SU-DHL-6 (cell line): ENCODE results near the gene ESR1.
"Not testable (repeated sequence)": the region's sequence is repeated elsewhere in the genome, so short reads cannot be mapped to it uniquely, and the experiment has no call there.

ENCODE experiments used
- H2AFZ ChIP-seq: fragments of 200-600 bp; sonication (generic); 2 replicates; pipeline ENCODE4 v1.6.1; 2014; ENCODE audit warnings: low read depth, mild to moderate bottlenecking, moderate library complexity, mixed read lengths, antibody characterized with exemption, low read length; ENCODE audit not compliant: severe bottlenecking
- H3F3A ChIP-seq: fragments of 200-600 bp; shearing (Covaris generic); 2 replicates; pipeline ENCODE4 v1.6.0; 2016; ENCODE audit warnings: antibody characterized with exemption, mild to moderate bottlenecking; ENCODE audit not compliant: insufficient read depth
- H3K27ac ChIP-seq: fragments of 200-600 bp; sonication (generic); 2 replicates; pipeline ENCODE4 v1.5.1; 2016; ENCODE audit warnings: low read depth, mild to moderate bottlenecking, low read length, moderate library complexity, mixed read lengths
- H3K27me3 ChIP-seq: fragments of 200-600 bp; sonication (generic), shearing (Covaris generic); 2 replicates; pipeline ENCODE4 v1.6.0; 2014; ENCODE audit warnings: mild to moderate bottlenecking, low read length
- H3K36me3 ChIP-seq: fragments of 200-600 bp; sonication (generic); 2 replicates; pipeline ENCODE4 v1.6.1; 2014; ENCODE audit warnings: mild to moderate bottlenecking, low read length, mixed read lengths
- H3K4me2 ChIP-seq: fragments of 300-600, 200-600 bp; shearing (Covaris generic), sonication (generic); 2 replicates; pipeline ENCODE4 v1.6.0; 2014; ENCODE audit warnings: low read length, low read depth, mild to moderate bottlenecking; ENCODE audit not compliant: poor library complexity, severe bottlenecking
- H3K4me3 ChIP-seq: fragments of 200-600 bp; sonication (generic); 2 replicates; pipeline ENCODE4 v1.5.1; 2014; ENCODE audit warnings: antibody characterized with exemption, low read length, mild to moderate bottlenecking, mixed read lengths; ENCODE audit not compliant: insufficient read depth, poor library complexity, severe bottlenecking
- H3K79me2 ChIP-seq: fragments of 200-600 bp; sonication (generic); 2 replicates; pipeline ENCODE4 v1.6.1; 2014; ENCODE audit warnings: mild to moderate bottlenecking, low read length, moderate library complexity; ENCODE audit not compliant: insufficient read depth
- H3K9ac ChIP-seq: fragments of 200-600 bp; sonication (generic); 2 replicates; pipeline ENCODE4 v1.7.0; 2014; ENCODE audit warnings: mild to moderate bottlenecking, low read length
- H3K9me2 ChIP-seq: fragments of 200-600 bp; sonication (generic); replicated peaks from 2 replicates; pipeline ENCODE4 v1.6.1; 2014; ENCODE audit warnings: low read length; ENCODE audit not compliant: insufficient read depth
- H3K9me3 ChIP-seq: fragments of 200-600 bp; sonication (generic); 2 replicates; pipeline ENCODE4 v1.6.1; 2014; ENCODE audit warnings: low read length, mixed read lengths; ENCODE audit not compliant: insufficient read depth
- H4K20me1 ChIP-seq: fragments of 200-600 bp; sonication (generic); 2 replicates; pipeline ENCODE4 v1.6.1; 2014; ENCODE audit warnings: low read depth, mild to moderate bottlenecking, antibody characterized with exemption, low read length, moderate library complexity, mixed read lengths
- EZH2phosphoT487 ChIP-seq: fragments of 200-600 bp; sonication (generic), shearing (Covaris generic); conservative IDR thresholded peaks from 2 replicates; pipeline ENCODE4 v1.6.1; 2018; ENCODE audit warnings: mild to moderate bottlenecking, antibody characterized with exemption, low read length, moderate library complexity, mixed read lengths
- TF ChIP-seq, protein P1 (sequence below): fragments of 200-600 bp; sonication (generic); IDR thresholded peaks from one replicate; pipeline ENCODE4 v1.5.1; 2017; ENCODE audit warnings: antibody characterized with exemption, mild to moderate bottlenecking, low read length, moderate library complexity; ENCODE audit not compliant: insufficient read depth, poor library complexity, severe bottlenecking

Gene ESR1

DNA sequence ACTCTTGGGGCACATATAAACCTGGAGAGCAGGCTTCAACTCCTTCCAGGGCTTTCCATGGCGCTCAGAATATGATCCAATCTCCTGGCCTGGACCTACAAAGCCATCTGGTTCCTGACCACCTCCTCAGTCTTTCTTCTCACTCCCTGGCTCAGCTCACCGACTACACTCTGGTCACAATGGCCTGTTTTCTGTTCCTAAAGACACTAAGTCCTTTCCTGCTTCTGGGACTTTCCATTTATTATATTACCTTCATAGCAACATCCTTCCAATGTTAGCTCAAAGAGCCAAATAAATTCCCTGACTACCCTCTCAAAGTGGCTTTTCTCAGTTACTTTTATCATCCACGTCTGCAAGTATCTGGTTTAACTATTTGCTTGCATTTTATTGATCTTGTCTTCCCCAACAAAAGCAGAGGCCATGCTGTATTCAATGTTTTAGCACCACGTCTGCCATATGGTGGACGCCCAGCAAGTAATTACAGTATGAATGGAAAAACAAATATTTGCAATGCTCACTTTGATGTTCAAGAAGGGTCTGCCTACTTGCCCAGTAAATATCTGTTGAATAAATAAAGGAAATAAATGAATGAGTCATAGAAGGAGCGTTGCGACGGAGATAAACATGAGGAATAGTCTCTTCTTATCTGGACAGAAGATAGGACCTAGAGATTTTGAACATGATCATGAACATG lies 328.4 kb downstream of the ESR1 start:
- H4K20me1 ChIP-seq = no peaks in the 10 kb centered on the region
- no peak overlapping the region for H2AFZ ChIP-seq
- TF ChIP-seq, protein P1, sequence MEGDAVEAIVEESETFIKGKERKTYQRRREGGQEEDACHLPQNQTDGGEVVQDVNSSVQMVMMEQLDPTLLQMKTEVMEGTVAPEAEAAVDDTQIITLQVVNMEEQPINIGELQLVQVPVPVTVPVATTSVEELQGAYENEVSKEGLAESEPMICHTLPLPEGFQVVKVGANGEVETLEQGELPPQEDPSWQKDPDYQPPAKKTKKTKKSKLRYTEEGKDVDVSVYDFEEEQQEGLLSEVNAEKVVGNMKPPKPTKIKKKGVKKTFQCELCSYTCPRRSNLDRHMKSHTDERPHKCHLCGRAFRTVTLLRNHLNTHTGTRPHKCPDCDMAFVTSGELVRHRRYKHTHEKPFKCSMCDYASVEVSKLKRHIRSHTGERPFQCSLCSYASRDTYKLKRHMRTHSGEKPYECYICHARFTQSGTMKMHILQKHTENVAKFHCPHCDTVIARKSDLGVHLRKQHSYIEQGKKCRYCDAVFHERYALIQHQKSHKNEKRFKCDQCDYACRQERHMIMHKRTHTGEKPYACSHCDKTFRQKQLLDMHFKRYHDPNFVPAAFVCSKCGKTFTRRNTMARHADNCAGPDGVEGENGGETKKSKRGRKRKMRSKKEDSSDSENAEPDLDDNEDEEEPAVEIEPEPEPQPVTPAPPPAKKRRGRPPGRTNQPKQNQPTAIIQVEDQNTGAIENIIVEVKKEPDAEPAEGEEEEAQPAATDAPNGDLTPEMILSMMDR = no peak
- TF ChIP-seq EZH2phosphoT487 = no peak
- no peak overlapping the region for H3K4me3 ChIP-seq
- no peaks in the 10 kb centered on the region for H3K9me2 ChIP-seq
- H3K27me3 ChIP-seq = no peaks in the 10 kb centered on the region
- no peak overlapping the region for H3K4me2 ChIP-seq
- H3K36me3 ChIP-seq = peaks cover 46% of the 10 kb centered on the region; the same call in 1 of the 2 replicates
- no peaks in the 10 kb centered on the region for H3K79me2 ChIP-seq
- no peak overlapping the region for H3K9ac ChIP-seq
- H3K9me3 ChIP-seq = no peaks in the 10 kb centered on the region
- no peak overlapping the region for H3K27ac ChIP-seq
- no peaks in the 10 kb centered on the region for H3F3A ChIP-seq

- no peak overlapping the region for H3K27ac ChIP-seq
- H3K4me2 ChIP-seq = no peak overlapping the region
These were observed 329.0 kb downstream of the ESR1 start for GRCh38 chr6:152136449-152136825.

DNA sequence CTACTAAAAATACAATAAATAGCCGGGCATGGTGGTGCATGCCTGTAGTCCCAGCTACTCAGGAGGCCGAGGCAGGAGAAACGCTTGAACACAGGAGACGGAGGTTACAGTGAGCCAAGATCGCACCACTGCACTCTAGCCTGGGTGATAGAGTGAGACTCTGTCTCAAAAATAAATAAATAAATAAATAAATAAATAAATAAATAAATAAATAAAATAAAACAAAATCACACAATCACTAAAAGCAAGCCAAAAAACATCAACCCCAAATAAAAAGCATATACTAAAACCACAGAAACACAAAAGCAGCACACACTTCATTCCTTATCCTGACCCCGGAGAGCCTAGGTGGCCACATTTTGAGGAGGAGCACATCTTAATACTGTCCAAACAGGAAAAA lies 330.9 kb downstream of the ESR1 start:
- H3K4me3 ChIP-seq, H3K27ac ChIP-seq, H2AFZ ChIP-seq, H3K9ac ChIP-seq, H3F3A ChIP-seq, H3K9me3 ChIP-seq, H3K4me2 ChIP-seq, H3K27me3 ChIP-seq, H4K20me1 ChIP-seq, H3K79me2 ChIP-seq, H3K9me2 ChIP-seq: not testable (repeated sequence)
- H3K36me3 ChIP-seq = peaks cover 47% of the 10 kb centered on the region; the same call in 1 of the 2 replicates

More at GRCh38 chr6:152136449-152136825, 329.0 kb downstream of the ESR1 start:
- Histone ChIP-seq H3K4me3 (no peak overlapping the region), H3K9me2 (no peaks in the 10 kb centered on the region), H2AFZ (no peak overlapping the region), H3K36me3 (peaks cover 46% of the 10 kb centered on the region; the same call in 1 of the 2 replicates), H3F3A (no peaks in the 10 kb centered on the region), H3K79me2 (no peaks in the 10 kb centered on the region), H3K9me3 (no peaks in the 10 kb centered on the region), H3K27me3 (no peaks in the 10 kb centered on the region), H3K9ac (no peak overlapping the region), H4K20me1 (no peaks in the 10 kb centered on the region)
- TF ChIP-seq, protein P1 = no peak
- no peak for TF ChIP-seq EZH2phosphoT487

- Histone ChIP-seq H3K27ac (no peak overlapping the region), H2AFZ (no peak overlapping the region), H3K4me3 (no peak overlapping the region), H3K79me2 (no peaks in the 10 kb centered on the region), H3K9me3 (no peaks in the 10 kb centered on the region), H3K4me2 (no peak overlapping the region), H3K36me3 (peaks cover 37% of the 10 kb centered on the region; the same call in 1 of the 2 replicates), H3K9ac (no peak overlapping the region), H3K27me3 (no peaks in the 10 kb centered on the region), H3F3A (no peaks in the 10 kb centered on the region), H4K20me1 (no peaks in the 10 kb centered on the region), H3K9me2 (no peaks in the 10 kb centered on the region)
- TF ChIP-seq, protein P1 = no peak
- no peak for TF ChIP-seq EZH2phosphoT487
These were observed 334.6 kb downstream of the ESR1 start for GRCh38 chr6:152142105-152142504.
